ENCODE measurements around the gene ZNF709.
"Not testable (repeated sequence)": the region's sequence is repeated elsewhere in the genome, so short reads cannot be mapped to it uniquely, and the experiment has no call there.

ZNF709 gene

DNA sequence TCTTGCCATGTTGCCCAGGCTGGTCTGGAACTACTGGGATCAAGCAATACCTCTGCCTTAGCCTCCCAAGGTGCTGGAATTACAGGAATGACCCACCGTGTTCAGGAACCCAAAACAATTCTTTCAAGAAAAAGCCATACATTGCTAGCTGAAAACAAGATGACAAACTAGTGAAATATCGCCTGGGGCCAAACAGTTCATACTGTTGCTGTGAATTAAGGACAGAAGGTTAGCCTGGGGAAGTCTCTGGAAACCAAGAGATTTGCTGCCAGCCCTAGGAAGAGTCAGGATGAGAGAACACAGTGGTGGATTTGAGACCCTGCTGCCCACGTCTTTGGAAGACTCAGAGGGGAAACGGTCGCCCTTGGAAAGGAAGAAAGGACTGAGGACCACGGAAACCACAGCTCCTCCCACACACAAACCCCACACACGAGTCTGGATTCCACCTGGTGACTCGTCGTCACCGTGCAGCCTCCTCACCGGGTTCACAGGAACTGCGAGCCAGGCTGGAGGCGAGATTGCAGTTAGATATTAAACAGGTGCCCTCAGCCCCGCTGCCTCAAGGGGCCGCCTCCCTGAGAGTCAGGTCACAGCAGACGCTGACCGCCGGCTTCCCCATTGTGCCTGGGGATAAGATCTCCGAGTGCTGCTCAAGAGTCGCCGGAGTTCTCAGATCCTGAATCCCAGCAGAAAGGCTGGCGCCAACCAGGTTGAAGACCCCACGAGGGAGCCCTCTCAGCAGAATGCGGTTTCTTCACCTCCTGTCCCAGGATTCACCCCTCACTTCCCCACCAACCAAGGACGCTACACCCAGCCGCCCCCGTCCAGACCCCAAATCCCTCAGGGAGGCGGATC, 44.7 kb downstream of the ZNF709 start:
- H3K9ac ChIP-seq (ENCODE audit: low read length) = peak overlapping the region; percentile 40

DNA sequence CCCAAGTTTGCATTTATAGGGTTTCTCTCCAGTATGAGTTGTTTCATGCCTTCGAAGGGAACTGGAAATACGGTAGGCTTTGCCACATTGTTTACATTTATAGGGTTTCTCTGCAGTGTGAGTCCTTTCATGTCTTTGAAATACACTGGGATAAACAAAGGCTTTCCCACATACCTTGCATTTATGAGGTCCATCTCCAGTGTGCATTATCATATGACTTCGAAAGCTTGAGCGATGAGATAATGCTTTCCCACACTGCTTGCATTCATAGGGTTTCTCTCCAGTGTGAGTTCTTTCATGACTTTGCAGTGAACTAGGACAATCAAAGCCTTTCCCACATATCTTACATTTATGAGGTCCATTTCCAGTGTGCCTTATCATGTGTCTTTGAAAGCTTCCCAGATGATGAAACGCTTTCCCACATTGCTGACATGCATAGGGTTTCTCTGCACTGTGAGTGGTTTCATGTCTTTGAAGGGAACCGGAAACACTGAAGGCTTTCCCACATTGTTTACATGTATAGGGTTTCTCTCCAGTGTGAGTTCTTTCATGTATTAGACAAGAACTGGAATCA, 53.8 kb downstream of the ZNF709 start:
- not testable (repeated sequence) for H3K27me3 ChIP-seq (ENCODE audit: control insufficient read depth, insufficient read depth, low read length); H3K36me3 ChIP-seq (ENCODE audit: control insufficient read depth, insufficient read depth, low read length); H3K27ac ChIP-seq (ENCODE audit: low read depth, low read length); H3K4me1 ChIP-seq (ENCODE audit: control insufficient read depth, insufficient read depth, low read length); H3K4me3 ChIP-seq (ENCODE audit: low read length); H3K9ac ChIP-seq (ENCODE audit: low read length)

More for the DNA sequence above, 44.7 kb downstream of the ZNF709 start:
- peak overlapping the region; percentile 67 for H3K27ac ChIP-seq (ENCODE audit: low read depth, low read length)
- not testable (repeated sequence) for H3K36me3 ChIP-seq (ENCODE audit: control insufficient read depth, insufficient read depth, low read length); H3K27me3 ChIP-seq (ENCODE audit: control insufficient read depth, insufficient read depth, low read length); H3K4me1 ChIP-seq (ENCODE audit: control insufficient read depth, insufficient read depth, low read length)
- H3K4me3 ChIP-seq (ENCODE audit: low read length) = peak overlapping the region; percentile 72

DNA sequence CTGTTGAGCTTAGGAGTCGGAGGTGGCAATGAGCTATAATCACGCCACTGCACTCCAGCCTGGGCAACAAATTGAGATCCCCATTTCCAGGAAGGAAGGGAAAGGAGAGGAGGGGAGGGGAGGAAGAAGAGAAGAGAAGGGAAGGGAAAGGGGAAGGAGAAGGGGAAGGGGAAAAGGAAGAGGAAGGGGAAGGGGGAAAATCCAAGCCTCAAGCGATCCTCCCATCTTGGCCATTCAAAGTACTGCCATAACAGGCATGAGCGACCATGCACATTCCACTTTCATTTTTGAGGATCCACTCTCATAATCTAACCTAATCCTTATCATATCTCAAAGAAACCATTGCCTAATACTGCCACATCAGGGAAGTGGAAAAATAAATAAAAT, 58.7 kb downstream of the ZNF709 start:
- H3K36me3 ChIP-seq (ENCODE audit: control insufficient read depth, insufficient read depth, low read length) = peaks cover under 1% of the 10 kb centered on the region
- no peak overlapping the region for H3K4me3 ChIP-seq (ENCODE audit: low read length)
- H3K27ac ChIP-seq (ENCODE audit: low read depth, low read length) = no peak overlapping the region
- H3K27me3 ChIP-seq (ENCODE audit: control insufficient read depth, insufficient read depth, low read length) = no peaks in the 10 kb centered on the region
- no peak overlapping the region for H3K9ac ChIP-seq (ENCODE audit: low read length)
- H3K4me1 ChIP-seq (ENCODE audit: control insufficient read depth, insufficient read depth, low read length) = no peaks in the 10 kb centered on the region

DNA sequence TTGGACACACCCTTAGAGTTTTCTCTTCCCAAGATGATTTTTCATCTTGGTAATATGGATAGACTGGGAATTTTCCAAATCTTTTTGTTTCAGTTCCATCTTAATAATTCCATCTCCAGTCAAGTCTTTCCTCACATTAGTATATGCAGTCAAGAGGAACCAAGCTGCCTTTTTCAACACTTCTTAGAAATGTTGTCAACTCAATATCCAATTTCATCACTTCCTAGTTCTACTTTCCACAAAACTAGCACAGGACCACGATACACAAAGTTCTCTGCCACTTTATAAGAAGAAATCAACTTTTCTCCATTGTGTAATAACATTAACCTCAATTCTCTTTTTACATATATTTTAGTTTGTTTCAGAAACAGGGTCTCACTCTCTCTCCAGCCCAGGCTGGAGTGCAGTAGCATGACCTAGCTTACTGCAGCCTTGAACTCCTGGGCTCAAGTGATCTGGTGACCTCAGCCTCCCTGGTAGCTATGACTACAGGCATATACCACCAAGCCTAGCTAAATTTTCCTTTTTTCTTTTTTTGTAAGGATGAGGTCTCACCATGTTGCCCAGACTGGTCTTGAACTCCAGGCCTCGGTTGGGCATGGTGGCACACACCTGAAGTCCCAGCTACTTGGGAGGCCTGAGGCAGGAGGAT, 59.3 kb downstream of the ZNF709 start:
- Histone ChIP-seq H3K27me3 (ENCODE audit: control insufficient read depth, insufficient read depth, low read length) (no peaks in the 10 kb centered on the region), H3K9ac (ENCODE audit: low read length) (no peak overlapping the region), H3K36me3 (ENCODE audit: control insufficient read depth, insufficient read depth, low read length) (no peaks in the 10 kb centered on the region), H3K4me3 (ENCODE audit: low read length) (no peak overlapping the region), H3K27ac (ENCODE audit: low read depth, low read length) (no peak overlapping the region), H3K4me1 (ENCODE audit: control insufficient read depth, insufficient read depth, low read length) (no peaks in the 10 kb centered on the region)

DNA sequence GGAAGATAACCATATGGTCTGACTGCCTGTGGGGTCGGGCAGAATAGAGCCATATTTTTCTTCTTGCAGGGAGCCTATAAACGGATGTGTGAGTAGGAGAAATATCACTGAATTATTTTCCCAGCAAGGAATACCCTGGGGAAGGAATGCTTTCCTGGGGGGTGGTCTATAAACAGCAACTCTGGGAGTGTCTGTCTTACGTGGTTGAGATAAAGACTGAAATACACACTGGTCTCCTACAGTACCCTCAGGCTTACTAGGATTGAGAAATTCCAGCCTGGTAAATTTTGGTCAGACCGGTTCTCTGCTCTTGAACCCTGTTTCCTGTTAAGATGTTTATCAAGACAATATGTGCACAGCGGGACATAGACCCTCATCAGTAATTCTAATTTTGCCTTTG, 67.3 kb downstream of the ZNF709 start:
- H3K9ac ChIP-seq (ENCODE audit: low read length); H3K27me3 ChIP-seq (ENCODE audit: control insufficient read depth, insufficient read depth, low read length): not testable (repeated sequence)

DNA sequence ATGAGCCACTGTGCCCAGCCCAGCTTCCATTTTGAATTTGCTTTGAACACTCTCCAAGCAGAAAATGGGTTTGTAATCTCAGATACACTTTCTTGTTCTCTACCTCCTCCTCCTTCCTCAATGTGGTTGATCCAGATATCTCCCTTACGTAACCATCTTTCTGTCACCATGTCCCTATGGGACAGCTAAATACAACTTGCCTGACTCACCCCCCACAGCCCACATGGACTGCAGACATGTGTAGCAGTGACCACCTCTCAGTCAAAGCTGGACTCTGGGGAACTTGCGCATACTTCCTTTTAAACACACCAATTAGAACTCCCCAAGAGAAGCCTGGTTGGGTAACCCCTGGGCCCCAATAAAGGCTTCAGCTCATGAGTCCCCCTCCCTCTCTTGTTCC, 72.7 kb downstream of the ZNF709 start:
- H3K4me3 ChIP-seq (ENCODE audit: low read length) = no peak overlapping the region
- no peaks in the 10 kb centered on the region for H3K27me3 ChIP-seq (ENCODE audit: control insufficient read depth, insufficient read depth, low read length)

More for the DNA sequence above, 67.3 kb downstream of the ZNF709 start:
- not testable (repeated sequence) for H3K27ac ChIP-seq (ENCODE audit: low read depth, low read length); H3K4me1 ChIP-seq (ENCODE audit: control insufficient read depth, insufficient read depth, low read length); H3K36me3 ChIP-seq (ENCODE audit: control insufficient read depth, insufficient read depth, low read length); H3K4me3 ChIP-seq (ENCODE audit: low read length)

More for the DNA sequence above, 72.7 kb downstream of the ZNF709 start:
- Histone ChIP-seq H3K4me1 (ENCODE audit: control insufficient read depth, insufficient read depth, low read length) (no peaks in the 10 kb centered on the region), H3K27ac (ENCODE audit: low read depth, low read length) (no peak overlapping the region), H3K36me3 (ENCODE audit: control insufficient read depth, insufficient read depth, low read length) (no peaks in the 10 kb centered on the region), H3K9ac (ENCODE audit: low read length) (no peak overlapping the region)
